NCI-H146 treated with DMSO at 0.1 percent for 48 hours (cell line): ENCODE measurements around the gene TUSC2.
A peak's percentile ranks its signal among the peaks of the same experiment; 100 is the strongest.
"Not testable (repeated sequence)": the region's sequence is repeated elsewhere in the genome, so short reads cannot be mapped to it uniquely, and the experiment has no call there.

Source experiments
- DNase-seq: peaks from one replicate; lab custom pipeline; 2025; ENCODE audit not compliant: unreplicated experiment; lab: John Stamatoyannopoulos, UW

Gene TUSC2

DNA sequence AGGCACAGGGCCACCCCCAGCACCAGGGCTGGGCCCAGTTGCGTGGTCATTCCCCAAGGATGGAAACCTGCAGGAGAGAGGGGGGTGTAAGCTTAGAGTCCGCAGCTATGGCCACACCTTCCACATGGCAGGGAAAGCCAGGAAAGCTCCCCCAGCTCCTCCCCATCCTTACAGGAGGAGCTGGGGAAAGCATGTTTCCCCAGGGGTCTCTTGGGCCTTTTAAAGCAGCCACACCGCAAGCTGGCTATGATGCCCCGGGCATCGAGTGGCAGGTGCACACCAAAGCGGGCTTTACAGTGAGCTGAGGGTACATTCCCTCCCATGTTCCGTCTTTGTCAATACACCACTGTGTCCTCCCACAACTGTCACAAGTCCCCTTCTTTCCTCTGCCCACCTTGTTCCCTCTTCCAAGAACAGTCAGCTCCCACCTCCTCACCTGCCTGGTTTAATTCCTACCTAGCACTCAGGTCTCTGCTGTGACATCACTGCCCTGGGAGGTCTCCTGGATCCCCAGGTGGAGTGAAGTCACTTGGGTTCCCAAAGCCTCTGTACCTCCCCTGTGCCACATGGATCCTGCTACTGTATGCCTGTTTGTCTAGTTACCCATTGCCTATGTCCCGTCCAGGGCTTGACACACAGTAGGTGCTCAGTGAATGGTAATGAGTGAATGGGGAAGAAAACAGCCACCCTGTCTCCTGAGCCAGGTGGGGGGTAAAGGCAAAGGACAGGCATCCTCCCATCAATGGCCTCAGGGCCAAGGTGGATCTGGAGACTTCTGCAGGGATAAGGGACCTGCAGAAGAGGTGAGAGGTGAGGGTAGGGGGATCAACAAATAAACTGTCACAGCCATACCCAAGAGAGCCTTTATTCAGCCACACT lies 32.2 kb downstream of the TUSC2 start:
- no peak for DNase-seq

DNA sequence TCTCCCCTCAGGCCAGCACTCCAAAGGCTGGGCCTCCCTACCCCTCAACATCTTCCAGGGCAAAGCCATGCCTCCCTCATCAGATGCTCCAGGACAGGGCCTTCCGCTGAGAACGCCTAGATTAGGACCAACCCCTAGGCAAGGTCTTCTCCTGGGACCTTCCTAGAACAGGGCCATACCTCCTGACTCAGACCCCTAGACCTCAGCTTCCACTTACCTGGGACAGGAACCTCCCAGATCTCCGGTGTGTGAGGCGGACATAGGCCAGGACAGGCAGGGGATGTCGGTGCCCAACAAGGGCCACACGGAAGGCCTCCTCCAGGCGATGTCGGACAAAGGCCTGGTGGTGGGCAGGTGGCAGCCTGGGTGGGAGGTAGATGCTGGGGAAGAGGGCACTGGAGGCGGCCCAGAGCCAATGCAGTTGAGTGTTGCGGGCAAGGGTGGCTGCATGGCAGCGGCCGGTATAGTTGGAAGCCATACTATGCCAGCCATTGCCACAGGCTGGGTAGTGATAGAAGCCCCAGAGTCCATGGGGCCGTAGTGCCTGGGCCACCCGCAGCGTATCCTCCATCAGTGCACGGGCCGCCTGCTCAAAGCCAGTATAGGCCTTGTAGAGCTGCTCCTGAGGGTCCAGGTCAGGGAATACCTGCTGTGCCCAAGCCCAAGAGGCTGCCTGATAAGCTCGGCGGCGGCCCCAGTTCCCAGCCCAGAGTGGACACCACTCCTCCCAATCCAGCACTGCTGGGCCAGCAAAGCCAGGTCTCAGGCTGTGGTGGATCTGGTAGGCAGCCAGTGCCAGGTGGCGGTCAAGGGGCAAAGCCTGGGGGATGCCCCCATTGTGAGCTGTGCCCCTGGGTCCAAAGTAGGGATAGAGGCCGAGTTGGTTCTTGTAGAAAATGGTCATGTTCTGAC lies 33.3 kb downstream of the TUSC2 start:
- DNase-seq: no peak

DNA sequence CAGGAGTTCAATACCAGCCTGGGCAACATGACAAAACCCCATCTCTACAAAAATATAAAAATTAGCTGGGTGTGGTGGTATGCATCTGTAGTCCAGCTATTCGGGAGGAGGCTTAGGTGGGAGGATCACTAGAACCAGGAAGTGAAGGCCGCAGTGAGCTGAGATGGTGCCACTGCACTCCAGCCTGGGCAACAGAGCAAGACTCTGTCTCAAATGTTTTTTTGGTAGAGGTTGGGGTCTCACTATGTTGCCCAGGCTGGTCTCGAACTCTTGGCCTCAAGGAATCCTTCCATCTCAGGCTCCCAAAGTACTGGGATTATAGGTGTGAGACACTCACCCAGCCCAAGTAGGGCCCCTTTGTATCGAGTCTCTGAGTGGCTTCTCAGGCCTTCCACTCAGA lies 33.9 kb downstream of the TUSC2 start:
- no peak for DNase-seq

DNA sequence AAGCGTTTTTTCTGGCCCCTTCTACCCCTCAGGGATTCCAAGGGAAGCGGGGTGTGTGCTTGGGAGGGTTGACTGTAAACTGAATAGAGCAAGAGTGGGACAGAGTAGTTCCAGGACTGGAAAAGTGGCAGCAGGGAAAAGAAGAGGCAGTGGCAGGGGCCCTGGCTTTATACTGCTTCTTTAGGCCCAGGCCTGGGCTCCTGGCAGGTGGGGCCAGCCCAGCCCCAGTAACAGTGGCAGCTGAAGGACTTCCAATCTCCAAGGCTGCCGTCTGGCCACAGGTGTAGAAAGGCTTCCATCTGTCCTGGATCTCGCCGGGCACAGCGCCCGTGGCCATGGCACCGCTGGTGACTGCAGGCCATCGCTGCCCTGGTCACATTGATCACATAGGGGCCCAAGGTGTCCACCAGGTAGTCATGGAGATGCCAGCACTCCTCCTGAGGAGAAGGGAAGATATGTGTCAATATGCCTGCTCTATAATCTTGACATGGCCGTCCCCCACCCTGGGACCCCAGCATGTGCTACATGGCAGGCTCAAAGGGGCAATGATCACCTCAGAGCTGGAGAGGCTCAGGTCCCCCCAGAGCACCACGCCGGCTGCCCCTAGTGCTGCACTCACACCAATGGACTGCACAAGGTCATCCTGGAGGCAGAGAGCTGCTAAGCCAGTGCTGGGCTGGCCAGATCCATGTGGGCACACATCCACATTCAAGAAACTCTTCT lies 34.8 kb downstream of the TUSC2 start:
- DNase-seq: no peak

DNA sequence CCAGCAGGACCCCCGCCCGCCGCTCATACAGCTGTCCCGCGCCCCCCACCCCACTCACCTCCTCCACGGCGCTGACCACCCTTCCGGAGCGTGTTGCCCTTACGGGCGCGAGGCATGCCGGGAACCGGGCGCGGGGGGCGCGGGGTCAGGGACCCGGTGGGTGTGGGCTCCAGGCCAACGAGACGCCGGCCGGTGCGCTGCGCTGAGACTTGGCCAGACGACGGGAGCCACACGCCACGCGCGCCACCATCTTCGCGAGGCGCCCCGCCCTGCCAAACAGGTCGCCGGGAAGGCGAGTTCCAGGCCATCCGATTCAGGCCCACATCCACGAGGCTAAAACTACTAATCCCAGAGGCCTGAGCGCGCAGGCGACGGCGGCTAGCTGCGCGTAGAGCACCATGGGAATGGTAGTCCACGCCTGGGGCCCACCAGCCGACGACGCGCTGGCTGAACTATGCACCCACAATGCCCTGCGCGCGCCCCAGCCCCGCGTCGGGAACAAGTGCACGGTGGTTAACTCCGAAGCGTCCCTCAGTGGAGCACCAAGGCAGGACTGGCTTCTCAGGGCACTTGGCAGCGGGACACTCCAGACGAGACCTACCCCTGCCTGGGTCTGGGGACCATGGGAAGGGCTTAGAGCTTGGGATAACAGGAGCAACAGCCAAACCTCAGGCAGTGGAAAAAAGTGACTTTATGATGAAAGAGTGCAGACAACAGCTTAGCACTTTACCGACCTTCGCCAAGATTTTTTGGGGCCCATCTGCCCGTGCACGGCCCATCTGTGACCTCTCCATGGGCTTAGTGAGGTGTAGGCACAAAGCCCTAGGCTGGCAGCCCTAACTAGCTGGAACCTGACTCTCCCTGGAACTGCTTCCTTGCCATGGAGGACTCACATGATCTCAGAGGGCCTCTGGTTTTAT lies 35.6 kb downstream of the TUSC2 start, which contains the start of gene IFRD2:
Gene IFRD2, minus strand, starts transcription at position 271 of the 920 bp plus-strand sequence. Its CDS starts 155 bp downstream, at position 116.
- peak; percentile 83 for DNase-seq

DNA sequence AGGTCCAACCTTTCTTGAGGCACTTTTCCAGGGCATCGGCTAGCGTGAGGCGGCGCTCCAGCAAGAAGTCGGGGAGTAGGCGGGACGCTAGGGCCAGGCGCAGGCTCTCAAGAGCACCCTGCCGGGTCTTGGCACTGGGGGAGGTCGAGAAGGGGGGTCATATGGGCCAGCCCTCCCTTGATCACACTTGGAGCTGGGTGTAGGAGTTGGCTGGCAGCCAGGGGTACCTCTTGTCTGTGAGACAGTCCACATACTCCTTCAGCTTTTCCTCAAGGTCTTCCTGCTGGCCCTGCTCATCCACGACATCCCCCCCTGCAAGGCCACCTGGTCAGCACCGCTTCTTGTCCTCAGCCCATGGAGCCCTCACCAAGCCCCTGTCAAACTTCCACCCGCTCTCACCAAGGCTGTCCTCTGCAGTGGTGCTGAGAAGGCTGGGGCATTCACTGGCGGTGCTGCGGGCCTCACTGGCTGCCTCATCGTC lies 37.8 kb downstream of the TUSC2 start:
- no peak for DNase-seq

DNA sequence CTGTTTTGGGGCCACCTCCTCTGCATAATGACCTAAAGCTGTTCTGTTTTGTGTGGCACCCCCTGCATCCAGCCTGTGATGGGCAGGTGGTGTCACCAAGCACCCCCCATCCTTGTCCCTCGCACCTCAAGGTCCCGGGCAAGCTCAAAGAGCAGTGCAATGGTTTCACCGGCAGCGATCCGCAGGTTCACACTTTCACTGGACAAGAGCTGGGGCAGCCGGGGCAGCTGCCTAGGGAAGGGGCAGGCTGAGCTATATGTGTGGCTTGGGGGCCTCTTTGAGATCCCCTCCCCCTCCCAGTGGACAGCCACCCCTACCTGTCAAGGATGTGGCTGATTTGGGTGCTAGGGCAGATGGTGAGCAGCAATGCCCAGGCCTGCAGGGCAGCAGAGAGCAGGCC lies 38.9 kb downstream of the TUSC2 start:
- no peak for DNase-seq

DNA sequence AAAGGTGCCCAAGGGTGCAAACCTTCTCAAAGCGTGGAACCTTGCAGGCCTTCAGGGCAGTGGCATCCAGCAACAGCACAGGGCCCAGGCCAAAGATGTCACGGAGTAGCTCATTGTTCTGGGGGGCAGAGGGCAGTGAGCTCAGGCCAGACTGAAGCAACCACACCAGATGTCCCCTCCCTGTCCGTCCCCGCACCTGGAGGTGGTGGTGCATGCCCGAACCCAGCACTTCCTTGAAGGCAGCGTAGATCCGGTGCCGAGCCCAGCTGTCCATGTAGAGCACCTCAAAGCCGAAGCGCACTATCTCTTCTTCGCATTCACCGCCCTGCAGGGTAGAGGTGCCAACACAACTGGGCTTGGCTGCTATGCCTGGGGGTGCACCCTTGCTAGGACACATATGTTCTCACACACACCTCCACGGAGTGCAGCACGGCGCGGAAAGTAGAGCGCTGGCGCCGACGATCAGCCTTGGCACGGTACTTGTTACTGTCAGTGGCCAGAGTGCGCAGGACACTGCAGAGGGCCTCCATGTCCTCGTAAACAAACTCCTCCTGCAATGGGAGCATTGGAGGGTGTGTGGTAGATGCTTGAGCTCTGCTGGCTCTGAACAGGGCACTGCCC lies 39.5 kb downstream of the TUSC2 start:
- no peak for DNase-seq

DNA sequence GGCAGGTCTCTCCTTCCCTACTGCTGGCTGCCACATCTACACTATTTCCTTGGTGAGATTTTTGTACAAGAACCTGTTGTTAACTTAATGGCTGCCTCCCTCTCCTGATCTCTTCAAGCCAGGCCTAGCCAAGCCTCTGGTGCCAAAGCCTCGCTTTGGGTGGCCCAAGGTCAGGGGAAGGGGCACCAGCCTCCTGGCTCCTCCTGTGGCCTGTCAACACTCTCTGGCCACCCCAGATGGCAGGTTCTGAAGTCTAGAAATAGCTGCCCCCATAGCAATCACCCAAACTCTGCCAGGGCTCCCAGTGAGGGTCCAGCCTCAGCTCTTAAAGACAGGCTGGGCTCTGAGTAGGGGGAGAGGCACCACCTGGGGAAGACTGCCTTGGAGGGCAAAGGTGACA lies 40.8 kb downstream of the TUSC2 start:
- no peak for DNase-seq

DNA sequence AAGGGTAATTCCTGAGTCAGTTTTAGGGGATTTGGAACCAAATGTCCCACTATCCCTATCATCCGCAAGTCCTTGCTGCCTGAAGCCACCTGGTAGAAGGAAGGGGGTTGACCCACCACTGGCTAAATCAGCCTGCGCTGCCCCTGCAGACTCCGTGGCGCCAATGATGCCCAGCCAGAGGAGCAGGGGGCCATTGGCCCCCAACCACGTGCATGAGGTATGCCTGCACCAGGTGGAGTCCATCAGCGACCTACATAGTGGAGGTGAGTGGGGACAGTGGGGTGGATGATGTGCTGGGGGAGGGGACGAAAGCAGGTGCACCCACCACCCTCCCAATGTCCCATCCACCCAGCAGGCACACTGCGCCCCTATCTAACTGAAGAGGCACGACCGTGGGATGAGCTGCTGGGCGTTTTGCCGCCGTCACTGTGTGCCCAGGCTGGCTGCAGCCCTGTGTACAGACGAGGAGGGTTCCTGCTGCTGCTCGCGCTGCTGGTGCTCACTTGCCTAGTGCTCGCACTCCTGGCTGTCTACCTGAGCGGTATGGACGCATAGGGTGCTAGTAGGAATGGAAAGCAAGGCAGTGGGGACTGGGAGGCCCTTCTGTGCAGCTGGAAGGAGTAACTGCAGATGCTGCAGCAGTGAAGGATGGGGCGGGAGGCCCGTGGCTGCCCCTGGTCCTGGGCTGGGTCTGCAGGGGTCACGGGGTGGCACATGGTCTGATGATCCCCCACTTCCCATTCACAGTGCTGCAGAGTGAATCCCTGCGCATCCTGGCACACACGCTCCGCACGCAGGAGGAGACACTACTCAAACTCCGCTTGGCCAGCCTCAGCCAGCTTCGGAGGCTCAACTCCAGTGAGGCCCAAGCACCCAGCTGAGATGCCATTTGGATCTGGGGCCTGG lies 41.4 kb downstream of the TUSC2 start:
- no peak for DNase-seq

DNA sequence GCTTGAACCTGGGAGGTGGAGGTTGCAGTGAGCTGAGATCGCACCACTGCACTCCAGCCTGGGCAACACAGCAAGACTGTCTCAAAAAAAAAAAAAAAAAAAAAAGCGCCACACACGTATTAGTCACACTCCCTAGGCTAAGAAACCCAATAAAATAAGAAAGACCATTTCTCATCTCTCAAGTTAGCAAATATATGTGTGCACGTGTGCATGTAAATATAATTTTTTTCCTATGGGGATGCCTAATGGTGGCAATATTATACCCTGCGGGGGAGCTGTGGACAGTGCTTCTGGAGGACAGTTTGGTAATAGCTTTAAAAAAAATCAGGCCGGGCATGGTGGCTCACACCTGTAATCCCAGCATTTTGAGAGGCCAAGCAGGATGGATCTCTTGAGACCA lies 43.9 kb downstream of the TUSC2 start:
- not testable (repeated sequence) for DNase-seq

DNA sequence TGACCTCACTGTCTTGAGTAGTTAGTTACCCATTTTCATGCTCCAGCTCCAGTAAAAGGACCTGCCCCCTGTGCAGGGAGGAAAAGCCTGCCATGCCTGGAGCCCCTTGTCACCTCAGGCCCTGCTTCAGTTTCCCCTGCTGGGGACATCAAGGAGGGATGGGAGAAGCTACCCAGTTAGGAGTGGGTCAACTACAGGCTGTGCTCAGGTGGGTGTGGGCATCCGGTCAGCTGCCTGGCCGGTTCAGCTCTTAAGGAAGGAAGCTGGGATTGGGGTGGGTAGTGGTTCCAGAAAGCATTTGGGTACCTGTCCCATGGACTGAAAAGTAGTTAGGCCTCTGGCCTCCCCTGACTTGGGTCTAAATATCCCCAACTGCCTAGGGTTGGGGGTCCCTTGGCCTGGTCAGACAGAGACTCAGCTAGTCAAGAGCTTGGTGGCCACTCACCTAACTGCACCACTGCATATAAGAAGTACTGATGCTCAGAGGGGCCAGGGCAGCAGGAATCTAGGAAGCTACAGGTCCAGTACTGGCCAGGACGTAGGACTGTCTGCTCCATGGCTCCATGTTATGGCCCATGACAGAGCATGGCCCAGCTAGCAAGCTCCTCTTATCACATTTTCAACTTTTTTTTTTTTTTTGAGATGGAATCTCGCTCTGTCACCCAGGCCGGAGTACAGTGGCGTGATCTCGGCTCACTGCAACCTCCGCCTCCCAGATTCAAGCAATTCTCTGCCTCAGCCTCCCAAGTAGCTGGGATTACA lies 48.6 kb downstream of the TUSC2 start:
- DNase-seq: no peak

DNA sequence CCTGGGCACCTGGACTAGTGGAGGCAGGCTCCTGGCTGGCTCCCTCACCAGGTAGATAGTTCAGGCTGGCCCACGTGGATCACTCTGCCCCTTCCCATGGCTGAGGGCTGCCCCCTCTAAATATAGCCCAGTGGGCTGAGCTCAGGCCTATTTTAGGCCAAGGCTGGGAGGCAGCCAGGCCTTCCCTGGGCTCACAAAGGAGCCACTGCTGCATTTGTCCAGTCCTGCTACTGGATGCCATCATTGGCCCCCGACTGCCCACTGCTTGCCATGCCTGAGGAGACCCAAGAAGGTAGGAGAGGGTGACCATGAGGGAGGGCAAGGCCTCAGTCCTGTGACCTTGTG lies 49.2 kb downstream of the TUSC2 start, which contains the start of gene LSMEM2:
Gene LSMEM2, plus strand, starts transcription at position 208 of the 345 bp plus-strand sequence. Its CDS starts 27 bp downstream, at position 235.
- no peak for DNase-seq

DNA sequence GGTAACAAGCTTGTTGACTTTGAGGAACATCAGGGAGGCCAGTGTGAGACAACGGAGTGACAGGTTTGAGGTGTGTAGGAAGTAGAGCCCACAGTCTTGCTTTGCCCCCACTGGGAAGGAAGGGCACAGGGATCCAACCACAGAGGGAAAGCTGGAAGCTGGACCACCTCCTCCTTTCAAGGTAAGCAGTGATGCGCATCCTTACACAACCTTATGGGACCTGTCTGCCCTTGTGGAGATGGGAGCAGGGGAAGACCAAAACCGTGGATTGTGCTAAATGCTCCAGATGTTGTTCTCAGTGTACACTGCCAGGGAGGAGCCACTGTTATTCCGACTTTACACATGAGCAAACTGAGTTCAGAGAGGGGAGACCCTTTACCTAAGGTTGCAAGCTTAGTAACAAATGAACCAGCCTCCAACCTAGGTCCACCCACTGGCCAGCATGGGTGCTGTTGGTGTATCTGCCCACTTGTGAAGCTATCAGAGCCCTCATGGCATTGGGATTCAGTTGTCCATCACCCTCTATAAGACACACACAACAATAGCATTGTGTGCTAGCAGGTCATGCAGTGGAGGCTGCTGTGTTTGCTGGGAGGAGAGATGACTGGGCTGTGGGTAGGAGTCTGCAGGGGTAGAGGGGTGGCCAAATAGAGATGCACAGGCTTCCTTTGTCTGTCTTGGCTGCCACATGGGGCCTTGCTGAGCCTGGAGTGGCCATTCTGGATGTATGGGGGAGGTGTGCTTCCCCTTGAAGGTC lies 49.7 kb downstream of the TUSC2 start:
- DNase-seq: no peak

DNA sequence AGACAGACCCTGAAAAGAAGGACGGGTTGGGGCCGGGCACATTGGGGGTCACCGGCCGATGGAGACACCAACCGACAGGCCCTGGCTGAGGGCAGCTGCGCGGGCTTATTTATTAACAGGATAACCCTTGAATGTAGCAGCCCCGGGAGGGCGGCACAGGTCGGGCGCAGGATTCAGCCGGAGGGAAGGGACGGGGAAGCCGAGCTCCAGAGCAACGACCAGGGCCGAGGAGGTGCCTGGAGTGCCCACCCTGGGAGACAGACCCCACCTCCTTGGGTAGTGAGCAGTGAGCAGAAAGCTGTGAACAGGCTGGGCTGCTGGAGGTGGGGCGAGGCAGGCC lies 51.3 kb downstream of the TUSC2 start:
- DNase-seq: no peak

DNA sequence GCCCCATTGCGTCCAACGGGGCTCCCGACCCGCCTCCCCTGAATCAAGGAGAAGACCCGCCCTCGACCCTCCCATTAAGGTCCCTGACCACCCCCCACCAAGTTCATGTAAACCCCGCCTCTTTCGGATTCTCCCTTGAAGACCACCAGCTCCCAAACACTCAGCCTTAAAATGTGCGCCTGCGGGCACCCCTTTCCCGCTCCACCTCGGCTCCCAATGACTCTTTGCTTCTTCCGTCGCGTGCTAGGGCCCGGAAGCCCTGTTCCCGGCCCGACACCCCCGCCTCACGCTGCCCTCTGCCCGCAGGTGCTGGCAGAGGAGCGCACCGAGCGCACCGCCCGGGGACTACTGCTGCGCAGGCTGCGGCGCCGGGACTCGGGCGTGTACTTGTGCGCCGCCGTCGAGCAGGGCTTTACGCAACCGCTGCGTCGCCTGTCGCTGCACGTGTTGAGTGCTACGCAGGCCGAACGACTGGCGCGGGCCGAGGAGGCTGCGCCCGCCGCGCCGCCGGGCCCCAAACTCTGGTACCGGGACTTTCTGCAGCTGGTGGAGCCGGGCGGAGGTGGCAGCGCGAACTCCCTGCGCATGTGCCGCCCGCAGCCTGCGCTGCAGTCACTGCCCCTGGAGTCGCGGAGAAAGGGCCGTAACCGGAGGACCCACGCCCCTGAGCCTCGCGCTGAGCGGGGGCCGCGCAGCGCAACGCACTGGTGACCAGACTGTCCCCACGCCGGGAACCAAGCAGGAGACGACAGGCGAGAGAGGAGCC lies 51.8 kb downstream of the TUSC2 start:
- DNase-seq: no peak
